Retinal pigment epithelial cell (primary cell): ENCODE data around the gene TBC1D5.

Source experiments
- DNase-seq: peaks from one replicate; pipeline ENCODE4 v3.0.0-alpha.2; 2010; ENCODE audit warnings: low read depth
- H3K4me3 ChIP-seq: 2 replicates; pipeline ENCODE4 v1.5.1; 2011; ENCODE audit warnings: mild to moderate bottlenecking, low read length, control low read depth, moderate library complexity
- CTCF ChIP-seq: conservative IDR thresholded peaks from 2 replicates; pipeline ENCODE4 v1.5.1; 2011; ENCODE audit warnings: low read depth, low read length, control low read depth, inconsistent platforms

TBC1D5 gene

GRCh38 chr3:17583530-17583929, 158.9 kb downstream of the TBC1D5 start:
- TF ChIP-seq CTCF = no peak
- H3K4me3 ChIP-seq = no peak overlapping the region
- no peak for DNase-seq

GRCh38 chr3:17581421-17582080, 160.9 kb downstream of the TBC1D5 start:
- no peak for TF ChIP-seq CTCF
- H3K4me3 ChIP-seq = no peak overlapping the region
- no peak for DNase-seq

GRCh38 chr3:17580901-17581300, 161.5 kb downstream of the TBC1D5 start:
- H3K4me3 ChIP-seq = no peak overlapping the region
- no peak for TF ChIP-seq CTCF
- no peak for DNase-seq

GRCh38 chr3:17579289-17580031, 163.0 kb downstream of the TBC1D5 start:
- H3K4me3 ChIP-seq = no peak overlapping the region
- DNase-seq = no peak
- TF ChIP-seq CTCF = no peak

- DNase-seq = peak; percentile 51
- TF ChIP-seq CTCF = no peak
- H3K4me3 ChIP-seq = no peak overlapping the region
Measured at GRCh38 chr3:17577796-17578520, 164.5 kb downstream of the TBC1D5 start.

- DNase-seq = no peak
- no peak for TF ChIP-seq CTCF
Measured at GRCh38 chr3:17573396-17573795, 169.0 kb downstream of the TBC1D5 start.

More at GRCh38 chr3:17573396-17573795, 169.0 kb downstream of the TBC1D5 start:
- H3K4me3 ChIP-seq = no peak overlapping the region
